NCI-H1417 treated with DMSO at 0.1 percent for 48 hours (cell line): ENCODE data around the gene THAP11.
"Not testable (repeated sequence)": the region's sequence is repeated elsewhere in the genome, so short reads cannot be mapped to it uniquely, and the experiment has no call there.

Experiments
- DNase-seq: peaks from one replicate; lab custom pipeline; 2025; lab: John Stamatoyannopoulos, UW

Gene THAP11

GRCh38 chr16:67862623-67863583 is 20.8 kb downstream of the THAP11 start:
- no peak for DNase-seq

DNA sequence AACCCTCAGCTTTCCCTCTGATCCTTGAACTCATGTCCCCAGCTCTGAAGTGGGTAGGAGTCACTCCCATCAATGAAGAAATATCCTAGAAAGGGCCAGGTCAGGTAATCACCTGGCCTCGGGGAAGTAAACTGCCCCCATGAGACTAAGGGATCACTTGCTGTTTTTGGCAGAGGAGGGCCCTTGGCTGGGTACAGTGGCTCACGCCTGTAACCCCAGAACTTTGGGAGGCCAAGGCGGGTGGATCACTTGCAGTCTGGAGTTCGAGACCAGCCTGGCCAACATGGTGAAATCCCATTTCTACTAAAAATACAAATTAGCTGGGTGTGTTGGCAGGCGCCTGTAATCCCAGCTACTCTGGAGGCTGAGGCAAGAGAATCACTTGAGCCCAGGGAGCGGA is 21.9 kb downstream of the THAP11 start:
- DNase-seq, result not testable (repeated sequence)

GRCh38 chr16:67864594-67864993 is 22.5 kb downstream of the THAP11 start:
- no peak for DNase-seq

GRCh38 chr16:67865318-67865717 is 23.2 kb downstream of the THAP11 start:
- DNase-seq, result no peak

- no peak for DNase-seq
These were observed 26.2 kb downstream of the THAP11 start for GRCh38 chr16:67868290-67868689.

GRCh38 chr16:67869653-67870052 is 27.5 kb downstream of the THAP11 start:
- no peak for DNase-seq

GRCh38 chr16:67871256-67871655 is 29.1 kb downstream of the THAP11 start:
- no peak for DNase-seq

DNA sequence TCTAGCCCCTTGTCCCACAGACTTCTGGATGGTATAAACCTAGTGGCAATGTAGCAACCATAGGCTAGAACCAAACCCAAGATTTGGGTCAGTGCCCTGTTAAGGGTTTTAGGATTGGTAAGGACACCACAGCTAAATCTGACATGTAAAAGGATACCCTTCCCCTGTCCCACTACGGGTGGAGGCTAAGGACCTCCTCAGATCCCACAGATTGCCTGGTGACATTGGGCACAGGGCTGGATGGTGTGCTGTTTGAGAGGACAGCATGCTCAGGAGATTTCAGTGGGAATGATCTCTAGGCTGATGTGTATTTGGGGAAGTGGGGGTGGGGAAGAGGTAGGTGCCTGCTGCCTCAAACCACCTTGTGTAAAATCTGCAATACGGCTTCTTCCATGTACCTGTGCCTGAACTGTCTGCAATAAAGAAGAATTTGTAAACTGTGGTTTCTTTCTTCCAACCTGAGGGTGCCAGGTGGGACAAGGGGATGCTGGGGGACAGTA is 30.1 kb downstream of the THAP11 start:
- DNase-seq, result no peak

DNA sequence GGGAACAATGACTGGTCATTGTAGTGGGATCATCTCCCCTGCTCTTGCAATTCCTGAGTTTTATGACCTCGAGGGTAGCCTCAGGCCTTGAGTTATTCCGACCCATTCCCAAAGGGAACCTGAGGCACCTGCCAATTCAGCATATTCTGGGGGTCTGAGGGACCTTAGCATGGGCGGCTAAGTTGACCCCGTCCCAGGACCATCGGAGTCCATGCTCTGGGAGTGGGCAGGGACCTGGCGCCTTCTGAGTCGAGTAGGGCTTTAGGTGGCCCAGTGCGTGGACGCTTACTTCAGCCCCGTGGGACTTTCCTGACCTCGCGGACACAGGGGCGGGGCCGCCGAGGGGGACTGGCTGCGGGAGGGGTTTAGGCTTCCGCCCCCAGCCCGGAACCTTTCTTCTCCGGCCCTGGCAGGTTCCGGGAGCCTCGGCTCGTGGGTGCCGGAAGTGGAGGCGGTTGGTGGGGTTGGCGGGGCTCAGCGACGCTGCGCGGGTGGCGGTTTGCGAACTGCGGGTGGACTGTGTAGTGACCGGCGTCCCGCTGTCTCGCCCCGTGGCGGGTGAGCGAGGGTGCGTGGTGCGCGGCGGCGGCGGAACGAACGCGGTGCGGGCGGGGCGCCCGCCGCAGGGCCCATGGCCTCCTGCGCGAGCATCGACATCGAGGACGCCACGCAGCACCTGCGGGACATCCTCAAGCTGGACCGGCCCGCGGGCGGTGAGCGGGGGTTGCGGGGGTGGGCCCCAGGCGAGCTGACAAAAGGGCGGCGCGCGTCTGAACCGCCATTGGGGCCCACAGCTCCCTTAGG is 30.7 kb downstream of the THAP11 start, which contains the start of gene EDC4:
Gene EDC4, plus strand, starts transcription at position 422 of the 804 bp plus-strand sequence. Its CDS starts 210 bp downstream, at position 632.
- DNase-seq, result no peak

GRCh38 chr16:67873435-67874370 is 31.6 kb downstream of the THAP11 start:
- no peak for DNase-seq

GRCh38 chr16:67874372-67874771 is 32.3 kb downstream of the THAP11 start:
- DNase-seq, result no peak

- no peak for DNase-seq
These were observed 34.9 kb downstream of the THAP11 start for GRCh38 chr16:67877064-67877463.

GRCh38 chr16:67878232-67878631 is 36.1 kb downstream of the THAP11 start:
- DNase-seq, result no peak

GRCh38 chr16:67878846-67879245 is 36.7 kb downstream of the THAP11 start:
- no peak for DNase-seq

DNA sequence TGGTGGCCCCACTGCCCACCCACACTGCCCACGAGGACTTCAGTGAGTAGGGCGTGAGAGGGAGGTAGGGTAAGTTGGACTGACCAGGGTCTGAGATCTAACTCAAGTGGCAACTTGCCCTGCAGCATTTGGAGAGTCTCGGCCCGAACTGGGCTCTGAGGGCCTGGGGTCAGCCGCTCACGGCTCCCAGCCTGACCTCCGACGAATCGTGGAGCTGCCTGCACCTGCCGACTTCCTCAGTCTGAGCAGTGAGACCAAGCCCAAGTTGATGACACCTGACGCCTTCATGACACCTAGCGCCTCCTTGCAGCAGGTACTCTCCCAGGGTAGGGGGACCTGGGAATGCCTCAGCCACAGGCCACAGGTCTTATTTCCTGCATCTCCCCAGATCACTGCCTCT is 37.3 kb downstream of the THAP11 start:
- DNase-seq, result no peak

DNA sequence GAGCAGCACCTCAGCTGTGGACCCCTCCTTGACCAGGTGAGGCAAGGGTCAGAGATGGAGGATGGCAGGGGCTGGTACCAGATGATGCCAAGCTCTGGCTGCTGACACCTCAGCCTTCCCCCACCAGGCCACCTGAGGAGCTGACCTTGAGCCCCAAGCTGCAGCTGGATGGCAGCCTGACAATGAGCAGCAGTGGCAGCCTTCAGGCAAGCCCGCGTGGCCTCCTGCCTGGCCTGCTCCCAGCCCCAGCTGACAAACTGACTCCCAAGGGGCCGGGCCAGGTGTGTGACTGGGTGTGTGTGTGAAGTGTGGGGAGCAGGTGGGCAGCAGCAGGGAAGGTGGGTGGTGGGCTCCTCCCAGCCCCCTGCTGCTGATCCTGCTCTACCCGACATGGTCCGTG is 37.8 kb downstream of the THAP11 start:
- DNase-seq, result no peak

- DNase-seq, result no peak
These were observed 38.5 kb downstream of the THAP11 start for GRCh38 chr16:67880584-67880983.

DNA sequence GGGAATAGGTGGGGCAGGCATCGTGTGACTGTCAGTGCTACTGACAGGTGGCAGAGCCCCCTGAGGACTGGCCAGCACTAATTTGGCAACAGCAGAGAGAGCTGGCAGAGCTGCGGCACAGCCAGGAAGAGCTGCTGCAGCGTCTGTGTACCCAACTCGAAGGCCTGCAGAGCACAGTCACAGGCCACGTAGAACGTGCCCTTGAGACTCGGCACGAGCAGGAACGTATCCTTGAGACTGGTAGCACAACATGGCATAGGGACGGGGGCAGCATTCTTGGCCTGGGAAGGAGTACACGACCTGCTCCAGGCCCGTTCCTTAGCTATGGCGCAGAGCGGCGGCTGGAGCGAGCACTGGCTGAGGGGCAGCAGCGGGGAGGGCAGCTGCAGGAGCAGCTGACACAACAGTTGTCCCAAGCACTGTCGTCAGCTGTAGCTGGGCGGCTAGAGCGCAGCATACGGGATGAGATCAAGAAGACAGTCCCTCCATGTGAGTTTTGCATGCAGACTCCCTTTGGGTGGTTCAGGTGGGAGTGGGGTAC is 39.6 kb downstream of the THAP11 start:
- no peak for DNase-seq

GRCh38 chr16:67882374-67883145 is 40.4 kb downstream of the THAP11 start:
- no peak for DNase-seq

DNA sequence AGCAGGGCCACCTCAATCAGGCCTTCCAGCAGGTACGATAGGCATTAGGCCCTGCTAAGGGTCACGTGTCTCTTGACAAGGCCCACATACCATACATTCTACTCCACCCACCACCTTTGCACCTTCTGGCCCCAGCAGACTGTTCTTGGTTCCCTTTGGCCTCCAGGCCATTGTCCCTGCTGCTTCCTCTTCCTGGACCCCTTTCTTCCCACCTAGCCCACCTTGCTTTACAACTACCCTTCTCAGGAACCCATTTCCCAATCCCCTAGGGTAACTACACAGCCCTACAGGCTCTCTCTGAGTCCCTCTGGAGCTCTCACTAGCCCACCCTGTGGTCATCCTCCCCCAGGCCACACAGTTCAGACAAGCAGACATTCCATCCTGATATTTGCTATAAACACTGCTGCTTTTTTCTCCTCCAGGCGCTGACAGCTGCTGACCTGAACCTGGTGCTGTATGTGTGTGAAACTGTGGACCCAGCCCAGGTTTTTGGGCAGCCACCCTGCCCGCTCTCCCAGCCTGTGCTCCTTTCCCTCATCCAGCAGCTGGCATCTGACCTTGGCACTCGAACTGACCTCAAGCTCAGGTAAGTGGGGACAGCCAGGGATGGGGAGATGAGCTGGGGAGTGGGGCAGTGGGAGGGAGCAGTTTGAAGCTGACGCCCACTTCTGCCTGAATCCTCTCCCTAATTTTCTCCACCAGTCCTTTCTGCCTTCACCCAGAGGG is 41.2 kb downstream of the THAP11 start:
- no peak for DNase-seq
